Activated CD8-positive, alpha-beta memory T cell treated with anti-CD3 and anti-CD28 coated beads, Interleukin-2, amount 10 ng/mL, durations not matched to agents 7 days and 5 days (primary cell): ENCODE data around the gene RMI2. TPM values are rescaled to one million over a fixed set of nuclear protein-coding genes. Genes with fewer than 3 reads are reported as not detected.

ENCODE experiments used
- ATAC-seq: fragments of 150-1000 bp; cut with Tn5 transposase; one replicate; pipeline ENCODE4 v1.10.0; 2021; ENCODE audit warnings: moderate library complexity
- CTCF ChIA-PET: fragments of 350-600 bp; sonication (Branson Sonifier 250); formaldehyde crosslinking; loops from one replicate; lab custom pipeline; 2021; ENCODE audit warnings: antibody characterized with exemption; lab: Charles Lee
- DNase-seq: peaks from one replicate; pipeline ENCODE4 v3.0.0-alpha.2; 2020
- H3K27ac Mint-ChIP-seq: one replicate; pipeline ENCODE4 v1.8.0; 2021; ENCODE audit warnings: mild to moderate bottlenecking, mixed read lengths
- H3K27me3 Mint-ChIP-seq: one replicate; pipeline ENCODE4 v1.8.0; 2021; ENCODE audit warnings: mixed read lengths
- H3K36me3 Mint-ChIP-seq: one replicate; pipeline ENCODE4 v1.8.0; 2021; ENCODE audit warnings: mild to moderate bottlenecking, mixed read lengths
- H3K4me1 Mint-ChIP-seq: one replicate; pipeline ENCODE4 v1.8.0; 2021; ENCODE audit warnings: mixed read lengths
- H3K4me3 Mint-ChIP-seq: one replicate; pipeline ENCODE4 v1.8.0; 2021; ENCODE audit warnings: mild to moderate bottlenecking, moderate library complexity, mixed read lengths
- H3K9me3 Mint-ChIP-seq: one replicate; pipeline ENCODE4 v1.8.0; 2022; ENCODE audit warnings: low read depth, mixed read lengths
- total RNA-seq, 2 experiments: library from RNA; stranded (reverse); gene quantifications; one replicate each; pipeline ENCODE4 v1.2.3, GENCODE V29; 2021

RMI2 gene
- total RNA-seq, 2 experiments from 2014 or later = 65.9 to 70.4 TPM

GRCh38 chr16:11389631-11390565, 44.6 kb downstream of the RMI2 start:
- Mint-ChIP-seq H3K27me3 (no peaks in the 10 kb centered on the region), H3K4me3 (no peak overlapping the region), H3K36me3 (no peaks in the 10 kb centered on the region), H3K27ac (no peak overlapping the region), H3K9me3 (no peaks in the 10 kb centered on the region), H3K4me1 (peaks cover 19% of the 10 kb centered on the region)
- CTCF ChIA-PET = interaction anchor here (0.7 to 6.7 kb wide), 7 partner anchors 10 to 426 kb away, joined by 3 to 29 read pairs (median 4); no protein-coding TSS in a partner anchor
- DNase-seq (no peak), ATAC-seq (peak; percentile 38)

GRCh38 chr16:11390573-11391495, 45.6 kb downstream of the RMI2 start:
- no peaks in the 10 kb centered on the region for H3K36me3 Mint-ChIP-seq
- no peak for DNase-seq
- peaks cover under 1% of the 10 kb centered on the region for H3K27me3 Mint-ChIP-seq
- CTCF ChIA-PET = interaction anchor here (0.6 to 6.7 kb wide), 5 partner anchors 10 to 310 kb away, joined by 3 to 29 read pairs (median 4); no protein-coding TSS in a partner anchor
- no peak overlapping the region for H3K27ac Mint-ChIP-seq
- H3K9me3 Mint-ChIP-seq = no peaks in the 10 kb centered on the region
- ATAC-seq = no peak
- peaks cover 19% of the 10 kb centered on the region for H3K4me1 Mint-ChIP-seq
- no peak overlapping the region for H3K4me3 Mint-ChIP-seq

GRCh38 chr16:11391576-11391975, 46.3 kb downstream of the RMI2 start:
- CTCF ChIA-PET = interaction anchor here (1.1 to 1.7 kb wide), 3 partner anchors 9 to 20 kb away, joined by 3 to 4 read pairs (median 3); no protein-coding TSS in a partner anchor
- DNase-seq (no peak), ATAC-seq (no peak)
- H3K27me3 Mint-ChIP-seq = peaks cover 4% of the 10 kb centered on the region
- H3K4me1 Mint-ChIP-seq = peaks cover 19% of the 10 kb centered on the region
- no peaks in the 10 kb centered on the region for H3K36me3 Mint-ChIP-seq
- H3K9me3 Mint-ChIP-seq = no peaks in the 10 kb centered on the region
- H3K4me3 Mint-ChIP-seq = no peak overlapping the region
- no peak overlapping the region for H3K27ac Mint-ChIP-seq

- Mint-ChIP-seq H3K36me3 (no peaks in the 10 kb centered on the region), H3K4me3 (no peak overlapping the region), H3K4me1 (peaks cover 19% of the 10 kb centered on the region), H3K27me3 (peaks cover 4% of the 10 kb centered on the region), H3K27ac (no peak overlapping the region), H3K9me3 (no peaks in the 10 kb centered on the region)
- no peak for DNase-seq
- CTCF ChIA-PET = interaction anchor here (1.1 to 1.7 kb wide), 2 partner anchors 8 to 15 kb away, joined by 3 to 4 read pairs; no protein-coding TSS in a partner anchor
- no peak for ATAC-seq
Observed at GRCh38 chr16:11392041-11392581, 46.9 kb downstream of the RMI2 start.

- Mint-ChIP-seq H3K27me3 (peaks cover 7% of the 10 kb centered on the region), H3K4me3 (no peak overlapping the region), H3K4me1 (peaks cover 11% of the 10 kb centered on the region), H3K36me3 (no peaks in the 10 kb centered on the region), H3K27ac (no peak overlapping the region), H3K9me3 (no peaks in the 10 kb centered on the region)
- ATAC-seq (no peak), DNase-seq (no peak)
- CTCF ChIA-PET = interaction anchor here (0.8 to 6.5 kb wide), 3 partner anchors 13 to 436 kb away, joined by 3 to 58 read pairs (median 5); no protein-coding TSS in a partner anchor
Observed at GRCh38 chr16:11393366-11393765, 48.1 kb downstream of the RMI2 start.

- Mint-ChIP-seq H3K36me3 (no peaks in the 10 kb centered on the region), H3K27ac (no peak overlapping the region), H3K27me3 (peaks cover 7% of the 10 kb centered on the region), H3K4me3 (no peak overlapping the region), H3K9me3 (no peaks in the 10 kb centered on the region), H3K4me1 (peaks cover 6% of the 10 kb centered on the region)
- CTCF ChIA-PET = interaction anchor here (1.4 to 6.5 kb wide), 2 partner anchors 13 to 430 kb away, joined by 5 to 58 read pairs; no protein-coding TSS in a partner anchor
- DNase-seq = no peak
- ATAC-seq = no peak
Observed at GRCh38 chr16:11393861-11394592, 48.8 kb downstream of the RMI2 start.

- DNase-seq = no peak
- no peak for ATAC-seq
- H3K4me3 Mint-ChIP-seq = no peak overlapping the region
- CTCF ChIA-PET = interaction anchor here (0.5 to 6.5 kb wide), 4 partner anchors 12 to 668 kb away, joined by 3 to 58 read pairs (median 4); no protein-coding TSS in a partner anchor
- H3K9me3 Mint-ChIP-seq = no peaks in the 10 kb centered on the region
- no peaks in the 10 kb centered on the region for H3K36me3 Mint-ChIP-seq
- peaks cover 4% of the 10 kb centered on the region for H3K4me1 Mint-ChIP-seq
- H3K27ac Mint-ChIP-seq = no peak overlapping the region
- H3K27me3 Mint-ChIP-seq = peaks cover 7% of the 10 kb centered on the region
Observed at GRCh38 chr16:11394593-11394960, 49.3 kb downstream of the RMI2 start.

GRCh38 chr16:11395008-11395948, 50.0 kb downstream of the RMI2 start:
- H3K27ac Mint-ChIP-seq = no peak overlapping the region
- CTCF ChIA-PET = interaction anchor here (0.5 to 6.5 kb wide), 55 partner anchors 8 to 702 kb away, joined by 3 to 58 read pairs (median 4); partner anchors contain the start of genes PRM3, SNX29, SOCS1 and TNP2
- DNase-seq = no peak

GRCh38 chr16:11395949-11396240, 50.6 kb downstream of the RMI2 start:
- no peak for DNase-seq
- Mint-ChIP-seq H3K36me3 (no peaks in the 10 kb centered on the region), H3K27me3 (peaks cover 7% of the 10 kb centered on the region), H3K27ac (no peak overlapping the region), H3K4me3 (no peak overlapping the region), H3K4me1 (no peaks in the 10 kb centered on the region), H3K9me3 (no peaks in the 10 kb centered on the region)
- no peak for ATAC-seq
- CTCF ChIA-PET = interaction anchor here (0.6 to 6.5 kb wide), 54 partner anchors 10 to 701 kb away, joined by 3 to 58 read pairs (median 4); partner anchors contain the start of genes PRM3, SNX29, SOCS1 and TNP2

More at GRCh38 chr16:11395008-11395948, 50.0 kb downstream of the RMI2 start:
- Mint-ChIP-seq H3K27me3 (peaks cover 7% of the 10 kb centered on the region), H3K36me3 (no peaks in the 10 kb centered on the region), H3K4me1 (no peaks in the 10 kb centered on the region), H3K4me3 (no peak overlapping the region), H3K9me3 (no peaks in the 10 kb centered on the region)
- no peak for ATAC-seq

- CTCF ChIA-PET = interaction anchor here (0.6 to 6.5 kb wide), 57 partner anchors 10 to 700 kb away, joined by 3 to 58 read pairs (median 4); partner anchors contain the start of genes PRM3, SNX29, SOCS1 and TNP2
- ATAC-seq (peak; percentile 74), DNase-seq (peak; percentile 71)
- no peaks in the 10 kb centered on the region for H3K9me3 Mint-ChIP-seq
- no peaks in the 10 kb centered on the region for H3K36me3 Mint-ChIP-seq
- no peak overlapping the region for H3K27ac Mint-ChIP-seq
- H3K4me1 Mint-ChIP-seq = no peaks in the 10 kb centered on the region
- no peak overlapping the region for H3K4me3 Mint-ChIP-seq
- peaks cover 7% of the 10 kb centered on the region for H3K27me3 Mint-ChIP-seq
Observed at GRCh38 chr16:11396241-11397048, 51.2 kb downstream of the RMI2 start.
